GM19324 (cell line): Measurements from ENCODE around the gene ZYG11B.
"Not testable (repeated sequence)": the region's sequence is repeated elsewhere in the genome, so short reads cannot be mapped to it uniquely, and the experiment has no call there.

Experiments
- ATAC-seq: cut with Tn5 transposase; IDR thresholded peaks from one replicate; pipeline ENCODE4 v1.9.1; 2021; ENCODE audit warnings: mild to moderate bottlenecking, moderate library complexity; ENCODE audit not compliant: unreplicated experiment, low FRiP score

The ZYG11B gene

DNA sequence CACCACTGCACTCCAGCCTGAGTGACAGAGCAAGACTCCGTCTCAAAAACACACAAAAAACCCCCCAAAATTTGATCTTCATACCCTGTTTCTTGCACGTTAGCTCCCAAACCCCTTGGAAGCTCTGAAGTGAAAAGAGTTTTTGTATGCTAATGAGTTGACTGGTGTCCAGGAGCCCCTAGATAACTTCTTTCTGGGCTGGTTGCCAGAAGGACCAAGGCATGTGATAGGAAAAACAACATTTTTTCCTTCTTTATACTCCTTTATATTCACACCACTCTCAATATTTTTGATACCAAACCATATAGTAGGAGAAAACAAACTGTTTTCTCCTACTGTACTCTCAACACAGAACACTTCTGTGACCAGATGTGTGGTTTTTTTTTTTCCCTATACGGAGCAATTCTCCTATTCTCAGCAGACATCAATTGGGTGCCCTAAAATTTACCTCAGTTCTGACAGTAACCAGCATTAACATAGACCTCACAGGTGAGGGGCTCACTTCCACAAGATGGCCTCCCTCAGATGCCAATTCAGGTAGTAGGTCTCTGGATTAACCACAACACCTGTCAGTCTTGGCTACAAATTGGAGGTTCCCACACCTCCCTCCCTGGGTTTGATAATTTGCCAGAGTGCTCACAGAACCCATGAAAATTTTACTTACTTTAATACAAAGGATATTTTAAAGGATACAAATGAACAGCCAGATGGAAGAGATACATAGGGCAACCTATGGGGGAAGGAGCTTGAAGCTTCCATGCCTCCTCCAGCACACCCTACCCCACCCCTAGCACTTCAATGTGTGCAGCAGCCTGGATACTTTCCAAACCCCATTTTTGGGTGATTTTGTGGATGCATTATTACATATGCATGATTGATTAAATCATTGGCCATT lies 25.6 kb downstream of the ZYG11B start:
- no peak for ATAC-seq

DNA sequence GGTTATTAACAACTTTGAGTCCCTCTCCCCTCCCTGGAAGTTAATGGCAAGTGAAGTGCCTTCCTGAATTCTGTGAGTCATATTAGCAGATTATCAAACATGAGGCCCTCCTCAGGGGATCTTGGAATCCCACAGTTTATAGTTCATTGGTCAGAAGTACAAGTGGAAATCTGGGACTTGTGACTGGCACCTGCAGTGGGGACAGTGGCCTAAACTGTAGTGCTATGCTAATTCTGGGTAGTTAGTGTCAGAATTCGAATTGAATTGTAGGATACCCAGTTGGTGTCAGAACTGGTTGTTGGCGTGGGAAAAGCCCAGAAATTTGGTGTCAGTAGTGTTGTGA lies 26.2 kb downstream of the ZYG11B start:
- no peak for ATAC-seq

DNA sequence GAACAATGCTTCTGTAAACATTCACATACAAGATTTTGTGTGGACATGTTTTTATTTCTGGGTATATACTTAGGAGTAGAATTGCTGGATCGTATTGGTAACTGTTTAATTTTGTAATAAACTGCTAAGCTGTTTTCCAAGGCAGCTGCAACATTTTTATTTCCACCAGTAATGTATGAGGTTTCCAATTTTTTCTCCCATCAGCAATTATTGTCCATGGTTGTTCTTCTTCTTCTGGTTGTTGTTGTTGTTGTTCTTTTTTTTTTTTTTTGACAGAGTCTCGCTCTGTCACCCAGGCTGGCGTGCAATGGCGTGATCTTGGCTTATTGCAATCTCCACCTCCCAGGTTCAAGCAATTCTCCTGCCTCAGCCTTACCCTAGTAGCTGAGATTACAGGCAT lies 26.9 kb downstream of the ZYG11B start:
- ATAC-seq = no peak

DNA sequence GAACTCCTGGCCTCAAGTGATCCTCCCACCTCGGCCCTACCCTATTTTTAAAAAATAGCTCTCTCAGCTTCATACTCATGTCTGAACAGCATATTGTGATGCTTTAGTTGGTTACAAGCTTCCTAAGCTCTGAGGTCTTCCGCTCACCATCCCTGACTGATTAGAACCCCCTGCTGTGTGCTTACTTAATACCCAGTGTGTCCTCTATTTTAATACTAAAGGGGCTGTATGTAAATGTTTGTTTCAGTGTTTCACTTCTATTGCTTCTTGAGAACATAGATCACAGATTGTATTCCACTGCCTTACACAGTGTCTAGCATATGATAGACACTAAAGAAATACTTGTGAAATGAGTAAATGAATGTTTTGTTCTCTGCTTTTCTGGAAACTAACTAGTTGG lies 29.8 kb downstream of the ZYG11B start:
- no peak for ATAC-seq

DNA sequence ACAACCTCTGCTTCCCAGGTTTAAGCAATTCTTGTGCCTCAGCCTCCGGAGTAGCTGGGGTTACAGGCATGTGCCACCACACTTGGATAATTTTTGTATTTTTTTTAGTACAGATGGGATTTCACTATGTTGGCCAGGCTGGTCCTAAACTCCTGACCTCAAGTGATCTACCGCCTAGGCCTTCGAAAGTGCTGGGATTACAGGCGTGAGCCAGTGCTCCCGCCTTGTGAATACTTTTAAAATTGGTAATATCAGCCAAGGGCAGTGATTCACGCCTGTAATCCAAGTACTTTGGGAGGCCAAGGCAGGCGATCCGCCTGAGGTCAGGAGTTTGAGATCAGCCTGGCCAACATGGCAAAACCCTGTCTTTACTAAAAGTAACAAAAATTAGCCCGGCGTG lies 33.7 kb downstream of the ZYG11B start:
- no peak for ATAC-seq

DNA sequence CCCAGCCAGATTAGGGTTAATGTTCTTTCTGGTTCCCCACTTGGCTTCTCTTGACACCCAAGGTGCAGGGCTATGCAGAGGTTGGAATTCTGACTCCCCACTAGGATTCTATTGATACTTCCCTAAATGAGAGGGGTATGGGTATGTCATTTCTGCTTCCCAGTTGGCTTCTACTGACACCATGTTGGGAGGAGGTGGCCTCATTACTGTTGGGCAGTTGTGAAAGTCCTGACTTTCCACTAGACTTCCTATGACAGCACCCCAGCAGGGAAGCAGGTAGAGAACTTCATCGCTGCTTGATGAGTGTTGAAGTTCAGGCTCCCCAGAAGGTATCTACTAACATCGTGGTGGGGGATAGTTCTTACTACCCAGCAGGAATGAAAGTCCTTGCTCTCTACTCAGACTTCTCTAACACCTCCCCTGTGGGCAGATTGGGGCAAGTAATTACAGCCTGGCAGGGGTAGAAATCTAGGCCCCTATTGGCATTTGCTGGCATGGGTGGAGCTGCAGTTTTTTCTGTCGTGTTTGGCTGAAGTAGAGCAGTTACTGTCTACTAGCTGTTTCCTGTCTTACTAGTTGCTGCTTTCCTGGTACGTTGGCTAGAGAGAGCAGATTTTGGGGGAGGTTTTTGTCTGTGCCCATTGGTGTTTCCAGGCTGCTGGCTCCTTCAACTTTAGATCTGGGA lies 41.5 kb downstream of the ZYG11B start:
- ATAC-seq = no peak

DNA sequence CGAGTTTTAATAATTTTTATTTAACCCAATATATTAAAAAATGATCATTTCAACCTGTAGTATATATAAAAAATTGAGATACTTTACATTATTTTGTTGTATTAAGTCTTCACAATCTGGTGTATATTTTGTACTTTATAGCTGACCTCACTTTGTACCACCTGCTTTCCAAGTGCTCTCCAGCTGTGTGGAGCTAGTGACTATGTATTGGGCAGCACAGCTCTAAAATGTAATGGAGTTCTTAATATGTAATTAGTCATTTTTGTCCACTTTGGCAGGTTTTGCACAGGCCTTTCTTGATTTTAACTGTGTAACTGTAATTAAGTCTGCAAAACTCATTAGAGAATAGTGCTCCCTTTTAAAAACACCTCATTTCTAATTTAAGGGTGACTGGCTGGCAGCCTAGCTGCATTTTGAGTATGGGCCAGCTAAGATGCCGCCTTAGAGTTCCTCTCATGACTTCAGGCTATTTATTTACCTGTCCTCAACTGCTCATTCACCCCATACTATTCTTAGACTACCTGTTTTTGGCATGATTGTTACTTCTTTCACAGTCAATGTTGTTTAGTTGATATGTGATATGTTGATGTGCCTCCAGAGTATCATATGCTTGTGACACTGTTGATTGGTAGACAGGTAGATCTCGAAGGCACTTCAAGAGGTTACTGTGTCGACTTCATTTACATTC lies 43.2 kb downstream of the ZYG11B start:
- no peak for ATAC-seq

DNA sequence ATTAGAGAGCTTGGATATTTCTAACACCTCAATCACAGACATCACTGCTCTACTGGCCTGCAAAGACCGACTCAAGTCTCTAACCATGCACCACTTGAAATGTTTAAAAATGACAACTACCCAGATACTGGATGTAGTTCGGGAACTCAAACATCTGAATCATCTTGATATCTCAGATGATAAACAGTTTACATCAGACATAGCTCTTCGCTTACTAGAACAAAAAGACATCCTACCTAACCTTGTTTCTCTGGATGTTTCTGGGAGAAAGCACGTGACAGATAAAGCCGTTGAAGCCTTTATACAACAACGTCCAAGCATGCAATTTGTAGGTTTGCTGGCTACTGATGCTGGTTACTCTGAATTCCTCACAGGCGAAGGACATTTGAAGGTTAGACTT lies 45.1 kb downstream of the ZYG11B start:
- ATAC-seq = no peak

DNA sequence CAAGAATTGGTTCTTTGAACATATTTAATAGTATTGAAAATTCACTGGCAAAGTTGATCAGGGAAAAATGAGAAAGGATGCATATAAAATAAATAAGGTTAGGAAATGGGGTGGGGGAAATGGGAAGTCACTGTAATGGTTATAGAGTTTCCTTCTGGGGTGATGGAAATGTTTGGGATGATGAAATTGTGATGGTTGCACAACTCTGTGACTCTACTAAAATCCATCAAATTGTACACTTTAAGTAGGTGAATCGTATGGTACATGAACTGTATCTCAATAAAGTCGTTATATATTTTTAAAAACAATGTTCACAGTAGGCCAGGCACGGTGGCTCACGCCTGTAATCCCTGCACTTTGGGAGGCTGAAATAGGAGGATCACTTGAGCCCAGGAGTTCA lies 59.9 kb downstream of the ZYG11B start:
- no peak for ATAC-seq

DNA sequence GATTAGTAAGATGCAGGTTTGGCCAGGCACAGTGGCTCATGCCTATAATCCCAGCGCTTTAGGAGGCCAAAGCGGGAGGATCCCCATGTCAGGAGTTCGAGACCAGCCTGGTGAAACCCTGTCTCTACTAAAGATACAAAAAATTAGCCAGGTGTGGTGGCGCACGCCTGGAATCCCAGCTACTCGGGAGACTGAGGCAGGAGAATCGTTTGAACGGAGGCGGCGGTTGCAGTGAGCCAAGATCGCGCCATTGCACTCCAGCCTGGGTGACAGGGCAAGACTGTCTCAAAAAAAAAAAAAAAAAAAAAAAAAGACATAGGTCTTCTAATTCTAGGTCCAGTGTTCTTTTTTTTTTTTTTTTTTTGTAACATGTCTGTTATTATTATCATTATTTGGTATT lies 64.2 kb downstream of the ZYG11B start:
- not testable (repeated sequence) for ATAC-seq

DNA sequence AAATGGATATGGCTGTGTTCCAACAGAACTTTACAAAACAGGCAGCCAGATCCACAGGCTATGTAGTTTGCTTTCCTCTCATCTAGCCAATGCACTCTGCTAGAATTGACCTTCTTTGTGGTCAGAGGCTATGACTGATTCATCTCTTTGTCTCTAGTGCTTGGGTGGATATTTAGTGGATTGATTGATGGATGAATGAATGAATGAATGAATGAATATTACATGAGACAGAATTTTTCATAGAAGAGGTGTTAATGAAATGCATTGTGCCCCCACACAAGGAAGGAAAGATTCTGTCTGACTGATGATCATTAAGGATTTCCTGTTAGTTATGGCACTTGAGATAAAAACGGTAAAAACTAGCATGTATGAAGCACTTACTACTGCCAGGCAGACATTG lies 65.8 kb downstream of the ZYG11B start:
- no peak for ATAC-seq

DNA sequence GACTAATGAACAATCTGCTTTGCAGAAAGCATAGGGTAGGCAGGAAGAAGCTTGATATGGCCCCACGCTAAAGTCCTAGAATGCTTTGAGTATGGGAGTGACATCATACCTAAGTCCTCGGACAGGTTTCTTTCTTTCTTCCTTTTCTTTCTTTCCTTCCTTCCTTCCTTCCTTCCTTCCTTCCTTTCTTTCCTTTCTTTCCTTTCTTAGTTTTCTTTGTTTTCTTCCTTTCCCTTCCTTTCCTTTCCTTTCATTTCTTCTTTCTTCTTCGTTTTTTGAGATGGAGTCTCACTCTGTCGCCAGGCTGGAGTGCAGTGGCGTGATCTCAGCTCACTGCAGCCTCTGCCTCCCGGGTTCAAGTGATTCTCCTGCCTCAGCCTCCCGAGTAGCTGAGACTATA lies 67.5 kb downstream of the ZYG11B start:
- not testable (repeated sequence) for ATAC-seq

DNA sequence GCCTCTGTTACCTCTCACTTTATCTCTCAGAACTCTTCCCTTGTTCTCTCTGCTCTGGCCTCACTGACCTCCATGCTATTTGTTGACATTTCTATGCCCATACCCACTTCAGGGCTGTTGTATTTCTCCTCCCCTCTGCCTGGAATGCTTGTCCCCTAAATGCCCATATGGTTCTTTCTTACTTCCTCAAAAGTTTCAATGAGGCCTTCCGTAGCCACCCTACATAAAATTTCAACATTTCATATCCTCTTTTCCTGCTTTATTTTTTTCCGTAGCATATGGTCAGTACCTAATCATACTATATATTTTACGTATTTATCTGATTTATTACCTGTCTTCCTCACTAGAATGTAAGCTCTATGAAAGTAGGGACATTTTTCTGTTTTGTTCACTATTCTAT lies 69.2 kb downstream of the ZYG11B start:
- no peak for ATAC-seq

DNA sequence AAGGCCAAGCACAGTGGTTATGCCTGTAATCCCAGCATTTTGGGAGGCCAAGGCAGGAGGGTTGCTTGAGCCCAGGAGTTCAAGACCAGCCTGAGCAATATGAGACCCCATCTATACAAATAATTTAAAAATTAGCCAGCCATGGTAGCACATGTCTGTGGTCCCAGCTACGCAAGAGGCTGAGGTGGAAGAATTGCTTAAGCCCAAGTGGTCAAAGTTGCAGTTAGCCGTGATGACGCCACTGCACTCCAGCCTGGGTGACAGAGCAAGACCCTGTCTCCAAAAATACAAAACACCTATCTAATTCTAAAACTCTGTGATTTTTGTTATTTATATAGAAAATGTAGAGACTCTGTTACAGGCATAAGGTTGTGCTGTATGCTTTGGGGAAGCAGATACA lies 72.1 kb downstream of the ZYG11B start:
- ATAC-seq = no peak

DNA sequence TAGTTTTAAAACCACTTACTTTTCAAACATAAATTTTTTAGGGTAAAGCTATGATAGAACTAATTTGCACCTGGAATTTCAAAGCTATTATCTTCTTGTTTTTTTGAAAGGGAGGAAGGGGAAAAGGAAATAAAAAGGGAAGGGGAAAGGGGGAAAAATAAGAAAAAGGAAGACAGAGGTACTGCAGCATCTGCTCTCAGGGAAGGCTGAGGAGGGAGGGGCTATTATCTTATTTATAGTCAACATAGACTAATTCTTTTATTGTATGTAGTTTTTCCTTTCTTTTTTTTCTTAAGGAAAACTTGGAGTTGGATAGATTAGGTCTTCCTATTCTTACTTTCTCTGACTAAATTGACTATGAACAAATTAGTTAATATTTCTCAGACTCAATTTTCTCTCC lies 74.8 kb downstream of the ZYG11B start:
- ATAC-seq = no peak

DNA sequence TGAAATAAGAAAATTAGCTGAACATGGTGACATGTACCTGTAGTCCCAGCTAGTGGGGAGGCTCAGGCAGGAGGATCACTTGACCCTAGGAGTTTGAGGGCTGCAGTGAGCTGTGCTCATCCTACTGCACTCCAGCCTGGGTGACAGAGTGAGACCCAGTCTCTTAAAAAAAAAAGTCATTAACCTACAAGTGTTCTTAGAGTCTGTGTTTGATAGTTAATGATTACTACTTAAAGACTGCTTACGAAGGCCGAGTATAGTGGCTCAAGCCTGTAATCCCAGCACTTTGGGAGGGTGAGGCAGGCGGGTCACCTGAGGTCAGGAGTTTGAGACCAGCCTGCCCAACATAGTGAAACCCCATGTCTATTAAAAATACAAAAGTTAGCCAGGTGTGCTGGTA lies 77.8 kb downstream of the ZYG11B start:
- not testable (repeated sequence) for ATAC-seq

DNA sequence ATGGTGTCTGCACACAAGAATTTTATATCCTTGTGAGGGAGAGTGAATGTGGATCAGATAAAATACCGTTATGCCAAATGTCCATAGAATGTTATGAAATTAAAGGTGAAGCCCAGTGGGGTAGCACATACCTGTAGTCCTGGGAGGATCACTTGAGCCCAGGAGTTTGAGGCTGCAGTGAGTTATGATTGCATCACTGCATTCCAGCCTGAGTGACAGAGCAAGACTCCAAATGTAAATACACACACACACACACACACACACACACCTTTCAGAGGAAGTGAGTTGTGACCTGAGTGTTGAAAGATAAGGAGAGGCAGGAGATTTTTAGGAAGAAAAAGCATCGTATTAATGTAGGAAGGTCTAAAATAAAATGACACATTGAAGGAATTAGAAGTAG lies 88.2 kb downstream of the ZYG11B start:
- no peak for ATAC-seq

DNA sequence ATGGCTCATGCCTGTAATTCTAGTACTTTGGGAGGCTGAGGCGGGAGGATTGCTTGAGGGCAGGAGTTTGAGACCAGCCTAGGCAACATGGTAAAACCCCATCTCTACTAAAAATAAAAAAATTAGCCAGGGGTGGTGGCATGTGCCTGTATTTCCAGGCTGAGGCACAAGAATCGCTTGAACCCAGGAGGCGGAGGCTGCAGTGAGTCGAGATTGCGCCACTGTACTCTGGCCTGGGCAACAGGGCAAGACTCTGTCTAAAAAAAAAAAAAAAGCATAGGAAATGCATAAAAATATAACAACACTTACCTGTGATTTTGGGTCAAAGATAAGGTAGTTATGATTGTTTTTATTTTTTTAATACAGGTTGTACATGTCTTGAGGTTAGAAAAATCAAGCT lies 94.6 kb downstream of the ZYG11B start:
- not testable (repeated sequence) for ATAC-seq

DNA sequence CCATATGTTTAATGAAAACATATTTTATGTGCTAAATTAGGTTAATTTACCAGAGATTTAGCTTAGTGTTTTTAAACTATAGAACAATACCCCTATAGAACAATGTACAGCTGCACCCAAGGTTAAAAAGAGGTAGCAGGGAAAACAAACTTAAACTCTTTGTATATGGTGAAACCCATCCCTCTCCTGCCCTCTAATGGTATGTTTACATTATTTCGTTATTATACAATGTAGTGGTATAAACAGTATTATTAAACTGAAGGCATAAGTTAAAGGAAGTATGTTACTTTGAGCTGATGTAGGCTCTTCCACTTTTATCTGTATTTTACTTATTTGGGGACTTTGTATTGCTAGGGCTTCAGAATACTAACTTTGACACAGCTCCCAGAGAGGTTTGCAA lies 99.6 kb downstream of the ZYG11B start:
- ATAC-seq = no peak

DNA sequence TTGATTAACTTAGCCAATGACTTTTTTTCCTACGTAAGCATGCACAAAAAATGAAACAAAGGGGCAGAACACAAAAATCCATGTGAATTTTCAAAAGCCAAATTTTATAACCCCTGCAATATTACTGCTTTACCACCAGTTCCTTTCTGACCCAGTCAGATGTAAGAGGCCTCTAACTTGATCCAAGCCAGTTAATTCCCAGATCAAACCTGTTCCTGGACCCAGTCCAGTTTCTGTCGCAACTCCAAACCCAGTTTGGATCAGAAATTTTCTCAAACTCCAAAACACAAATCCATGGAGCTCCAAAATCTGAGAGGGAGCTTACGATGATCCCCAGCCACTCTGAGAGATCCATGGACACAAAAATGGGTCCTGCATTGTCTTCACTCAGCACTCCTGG lies 108.5 kb downstream of the ZYG11B start:
- ATAC-seq = no peak

DNA sequence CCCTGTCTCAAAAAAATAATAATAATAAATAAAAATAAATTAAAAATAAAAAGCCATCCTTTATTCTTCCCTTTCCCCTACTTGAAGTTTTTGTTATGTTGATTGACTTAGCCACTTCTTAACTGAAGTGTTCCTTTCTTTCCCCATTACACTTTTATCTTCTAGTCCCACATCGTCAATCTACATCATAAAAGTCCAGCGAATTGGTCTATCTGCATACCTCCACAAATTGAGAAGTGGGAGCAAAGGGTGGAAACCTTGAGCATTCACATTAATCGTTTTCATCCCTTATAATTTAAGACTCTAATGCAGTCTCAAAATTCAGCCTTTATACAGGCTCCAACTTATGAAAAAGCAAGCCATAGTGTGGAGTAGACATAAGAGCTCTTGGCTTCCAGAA lies 109.8 kb downstream of the ZYG11B start:
- ATAC-seq = no peak

DNA sequence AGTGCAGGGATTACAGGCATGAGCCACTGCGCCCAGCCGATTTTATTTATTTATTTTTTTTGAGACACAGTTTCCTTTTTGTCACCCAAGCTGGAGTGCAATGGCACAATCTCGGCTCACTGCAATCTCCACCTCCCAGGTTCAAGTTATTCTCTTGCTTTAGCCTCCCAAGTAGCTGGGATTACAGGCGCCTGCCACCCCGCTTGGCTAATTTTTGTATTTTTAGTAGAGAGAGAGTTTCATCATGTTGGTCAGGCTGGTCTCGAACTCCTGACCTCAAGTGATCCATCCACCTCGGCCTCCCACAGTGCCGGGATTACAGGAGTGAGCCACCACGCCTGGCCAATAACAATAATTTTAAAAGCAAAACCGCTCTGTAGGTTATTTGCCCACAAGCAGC lies 112.9 kb downstream of the ZYG11B start:
- not testable (repeated sequence) for ATAC-seq
